ENCODE data around the gene TOMM22. TPM values are rescaled to one million over a fixed set of nuclear protein-coding genes. Genes with fewer than 3 reads are reported as not detected.
A peak's percentile ranks its signal among the peaks of the same experiment; 100 is the strongest.

TOMM22 gene
- total RNA-seq, 6 experiments from 2014 or later, result 121 to 141 (median 132) TPM

GRCh38 chr22:38716826-38717225, 35.1 kb downstream of the TOMM22 start:
- DNase-seq, result no peak
- peak overlapping the region; percentile 76 for H3K27ac Mint-ChIP-seq
- no peaks in the 10 kb centered on the region; the same call in none of the 2 replicates for H3K27me3 Mint-ChIP-seq (ENCODE audit: insufficient read depth)
- no peaks in the 10 kb centered on the region for H3K9me3 Mint-ChIP-seq
- TF ChIP-seq CTCF (IDR thresholded peaks at IDR 0.05), result no peak
- H3K4me3 Mint-ChIP-seq, result no peak overlapping the region
- H3K4me1 Mint-ChIP-seq (ENCODE audit: low read depth), result peaks cover 48% of the 10 kb centered on the region
- peaks cover 24% of the 10 kb centered on the region for H3K36me3 Mint-ChIP-seq (ENCODE audit: low read depth)

GRCh38 chr22:38717244-38717643, 35.5 kb downstream of the TOMM22 start:
- no peak for TF ChIP-seq CTCF (IDR thresholded peaks at IDR 0.05)

GRCh38 chr22:38718414-38718813, 36.7 kb downstream of the TOMM22 start:
- Mint-ChIP-seq H3K9me3 (no peaks in the 10 kb centered on the region), H3K27ac (peak overlapping the region; percentile 76), H3K4me1 (ENCODE audit: low read depth) (peaks cover 35% of the 10 kb centered on the region), H3K27me3 (ENCODE audit: insufficient read depth) (no peaks in the 10 kb centered on the region; the same call in 1 of the 2 replicates), H3K4me3 (peak overlapping the region; percentile 36), H3K36me3 (ENCODE audit: low read depth) (peaks cover 25% of the 10 kb centered on the region)
- TF ChIP-seq CTCF (IDR thresholded peaks at IDR 0.05), result peak; percentile 83
- peak; percentile 87 for DNase-seq

More at GRCh38 chr22:38717244-38717643, 35.5 kb downstream of the TOMM22 start:
- H3K9me3 Mint-ChIP-seq, result no peaks in the 10 kb centered on the region
- no peak overlapping the region for H3K4me3 Mint-ChIP-seq
- peaks cover 45% of the 10 kb centered on the region for H3K4me1 Mint-ChIP-seq (ENCODE audit: low read depth)
- H3K36me3 Mint-ChIP-seq (ENCODE audit: low read depth), result peaks cover 20% of the 10 kb centered on the region
- H3K27me3 Mint-ChIP-seq (ENCODE audit: insufficient read depth), result no peaks in the 10 kb centered on the region; the same call in none of the 2 replicates
- peak overlapping the region; percentile 76 for H3K27ac Mint-ChIP-seq
- DNase-seq, result no peak

GRCh38 chr22:38719196-38719595, 37.4 kb downstream of the TOMM22 start:
- Mint-ChIP-seq H3K4me1 (ENCODE audit: low read depth) (peaks cover 30% of the 10 kb centered on the region), H3K4me3 (no peak overlapping the region), H3K27me3 (ENCODE audit: insufficient read depth) (no peaks in the 10 kb centered on the region; the same call in 1 of the 2 replicates), H3K9me3 (no peaks in the 10 kb centered on the region), H3K36me3 (ENCODE audit: low read depth) (peaks cover 25% of the 10 kb centered on the region), H3K27ac (peak overlapping the region; percentile 76)
- DNase-seq, result no peak
- TF ChIP-seq CTCF (IDR thresholded peaks at IDR 0.05), result no peak

GRCh38 chr22:38720350-38720749, 38.6 kb downstream of the TOMM22 start:
- H3K4me1 Mint-ChIP-seq (ENCODE audit: low read depth), result peaks cover 31% of the 10 kb centered on the region
- H3K4me3 Mint-ChIP-seq, result no peak overlapping the region
- no peak overlapping the region for H3K27ac Mint-ChIP-seq
- H3K27me3 Mint-ChIP-seq (ENCODE audit: insufficient read depth), result no peaks in the 10 kb centered on the region; the same call in 1 of the 2 replicates
- H3K36me3 Mint-ChIP-seq (ENCODE audit: low read depth), result peaks cover 33% of the 10 kb centered on the region
- TF ChIP-seq CTCF (IDR thresholded peaks at IDR 0.05), result no peak
- H3K9me3 Mint-ChIP-seq, result no peaks in the 10 kb centered on the region
- DNase-seq, result no peak
